Measurements from ENCODE around the gene BMPR1B.

DNA sequence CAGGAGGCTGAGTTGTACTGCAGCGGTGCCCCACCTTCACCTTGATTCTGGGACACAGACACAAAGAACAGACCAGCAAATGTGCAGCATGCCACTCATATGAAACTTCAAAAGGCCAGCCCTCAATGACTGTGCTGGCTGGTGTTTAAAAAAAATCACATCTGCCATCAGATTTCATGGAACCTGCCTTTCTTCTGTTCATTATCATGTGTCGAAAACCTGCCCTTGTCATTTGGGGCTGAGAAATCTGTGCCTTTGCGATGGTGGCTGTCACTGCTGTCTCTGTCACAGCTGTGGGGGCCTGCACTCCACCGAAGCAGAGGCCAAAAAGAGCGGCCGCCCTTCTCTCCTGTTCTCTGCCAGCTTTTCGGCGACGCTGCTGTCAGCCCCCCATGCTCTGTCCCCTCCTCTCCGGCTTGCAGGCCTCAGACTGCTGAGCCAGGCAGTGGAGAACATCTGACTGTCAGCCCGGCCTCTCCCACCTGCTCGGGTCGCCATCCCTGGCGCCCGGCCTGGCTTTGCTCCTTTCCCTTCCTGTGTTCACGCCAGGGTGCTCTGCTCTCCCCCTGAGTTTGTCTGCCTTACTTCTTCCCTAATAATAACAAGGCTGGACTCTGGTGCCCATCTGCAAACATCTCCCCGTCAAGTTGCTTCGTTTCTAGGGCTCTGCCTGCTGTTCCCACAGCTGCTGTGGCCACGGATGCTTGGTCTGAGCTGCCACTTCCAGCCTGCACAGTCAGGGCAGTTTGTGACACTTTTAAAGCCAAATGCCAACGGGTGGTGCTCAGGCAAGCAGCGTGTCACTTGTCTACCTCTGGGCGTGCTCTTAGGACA is 435.9 kb downstream of the BMPR1B start:
- TF ChIP-seq, protein P1, sequence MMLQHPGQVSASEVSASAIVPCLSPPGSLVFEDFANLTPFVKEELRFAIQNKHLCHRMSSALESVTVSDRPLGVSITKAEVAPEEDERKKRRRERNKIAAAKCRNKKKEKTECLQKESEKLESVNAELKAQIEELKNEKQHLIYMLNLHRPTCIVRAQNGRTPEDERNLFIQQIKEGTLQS (IDR thresholded peaks at IDR 0.05) = no peak
- no peak for TF ChIP-seq TCF7L2 (IDR thresholded peaks at IDR 0.05; ENCODE audit: borderline replicate concordance, extremely low read depth, insufficient read depth, insufficient read length)
- TF ChIP-seq, protein P2, sequence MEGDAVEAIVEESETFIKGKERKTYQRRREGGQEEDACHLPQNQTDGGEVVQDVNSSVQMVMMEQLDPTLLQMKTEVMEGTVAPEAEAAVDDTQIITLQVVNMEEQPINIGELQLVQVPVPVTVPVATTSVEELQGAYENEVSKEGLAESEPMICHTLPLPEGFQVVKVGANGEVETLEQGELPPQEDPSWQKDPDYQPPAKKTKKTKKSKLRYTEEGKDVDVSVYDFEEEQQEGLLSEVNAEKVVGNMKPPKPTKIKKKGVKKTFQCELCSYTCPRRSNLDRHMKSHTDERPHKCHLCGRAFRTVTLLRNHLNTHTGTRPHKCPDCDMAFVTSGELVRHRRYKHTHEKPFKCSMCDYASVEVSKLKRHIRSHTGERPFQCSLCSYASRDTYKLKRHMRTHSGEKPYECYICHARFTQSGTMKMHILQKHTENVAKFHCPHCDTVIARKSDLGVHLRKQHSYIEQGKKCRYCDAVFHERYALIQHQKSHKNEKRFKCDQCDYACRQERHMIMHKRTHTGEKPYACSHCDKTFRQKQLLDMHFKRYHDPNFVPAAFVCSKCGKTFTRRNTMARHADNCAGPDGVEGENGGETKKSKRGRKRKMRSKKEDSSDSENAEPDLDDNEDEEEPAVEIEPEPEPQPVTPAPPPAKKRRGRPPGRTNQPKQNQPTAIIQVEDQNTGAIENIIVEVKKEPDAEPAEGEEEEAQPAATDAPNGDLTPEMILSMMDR (IDR thresholded peaks at IDR 0.05 in 2 of 3, conservative IDR thresholded peaks at IDR 0.05 in 1 of 3; ENCODE audit: borderline replicate concordance in 1 of 3, insufficient read depth in 1 of 3, low read depth in 2 of 3, low read length in 2 of 3) = no peak
- no peak for TF ChIP-seq EZH2 (IDR thresholded peaks at IDR 0.05)
- TF ChIP-seq, protein P3, sequence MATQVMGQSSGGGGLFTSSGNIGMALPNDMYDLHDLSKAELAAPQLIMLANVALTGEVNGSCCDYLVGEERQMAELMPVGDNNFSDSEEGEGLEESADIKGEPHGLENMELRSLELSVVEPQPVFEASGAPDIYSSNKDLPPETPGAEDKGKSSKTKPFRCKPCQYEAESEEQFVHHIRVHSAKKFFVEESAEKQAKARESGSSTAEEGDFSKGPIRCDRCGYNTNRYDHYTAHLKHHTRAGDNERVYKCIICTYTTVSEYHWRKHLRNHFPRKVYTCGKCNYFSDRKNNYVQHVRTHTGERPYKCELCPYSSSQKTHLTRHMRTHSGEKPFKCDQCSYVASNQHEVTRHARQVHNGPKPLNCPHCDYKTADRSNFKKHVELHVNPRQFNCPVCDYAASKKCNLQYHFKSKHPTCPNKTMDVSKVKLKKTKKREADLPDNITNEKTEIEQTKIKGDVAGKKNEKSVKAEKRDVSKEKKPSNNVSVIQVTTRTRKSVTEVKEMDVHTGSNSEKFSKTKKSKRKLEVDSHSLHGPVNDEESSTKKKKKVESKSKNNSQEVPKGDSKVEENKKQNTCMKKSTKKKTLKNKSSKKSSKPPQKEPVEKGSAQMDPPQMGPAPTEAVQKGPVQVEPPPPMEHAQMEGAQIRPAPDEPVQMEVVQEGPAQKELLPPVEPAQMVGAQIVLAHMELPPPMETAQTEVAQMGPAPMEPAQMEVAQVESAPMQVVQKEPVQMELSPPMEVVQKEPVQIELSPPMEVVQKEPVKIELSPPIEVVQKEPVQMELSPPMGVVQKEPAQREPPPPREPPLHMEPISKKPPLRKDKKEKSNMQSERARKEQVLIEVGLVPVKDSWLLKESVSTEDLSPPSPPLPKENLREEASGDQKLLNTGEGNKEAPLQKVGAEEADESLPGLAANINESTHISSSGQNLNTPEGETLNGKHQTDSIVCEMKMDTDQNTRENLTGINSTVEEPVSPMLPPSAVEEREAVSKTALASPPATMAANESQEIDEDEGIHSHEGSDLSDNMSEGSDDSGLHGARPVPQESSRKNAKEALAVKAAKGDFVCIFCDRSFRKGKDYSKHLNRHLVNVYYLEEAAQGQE (IDR thresholded peaks at IDR 0.05; ENCODE audit: low read depth) = no peak
- no peak for TF ChIP-seq SP1 (IDR thresholded peaks at IDR 0.05; ENCODE audit: low read depth)
- no peak for TF ChIP-seq SRF (IDR thresholded peaks at IDR 0.05; ENCODE audit: low read depth)

All from HCT116 (cell line).